ENCODE data around the gene GFER.

DNA sequence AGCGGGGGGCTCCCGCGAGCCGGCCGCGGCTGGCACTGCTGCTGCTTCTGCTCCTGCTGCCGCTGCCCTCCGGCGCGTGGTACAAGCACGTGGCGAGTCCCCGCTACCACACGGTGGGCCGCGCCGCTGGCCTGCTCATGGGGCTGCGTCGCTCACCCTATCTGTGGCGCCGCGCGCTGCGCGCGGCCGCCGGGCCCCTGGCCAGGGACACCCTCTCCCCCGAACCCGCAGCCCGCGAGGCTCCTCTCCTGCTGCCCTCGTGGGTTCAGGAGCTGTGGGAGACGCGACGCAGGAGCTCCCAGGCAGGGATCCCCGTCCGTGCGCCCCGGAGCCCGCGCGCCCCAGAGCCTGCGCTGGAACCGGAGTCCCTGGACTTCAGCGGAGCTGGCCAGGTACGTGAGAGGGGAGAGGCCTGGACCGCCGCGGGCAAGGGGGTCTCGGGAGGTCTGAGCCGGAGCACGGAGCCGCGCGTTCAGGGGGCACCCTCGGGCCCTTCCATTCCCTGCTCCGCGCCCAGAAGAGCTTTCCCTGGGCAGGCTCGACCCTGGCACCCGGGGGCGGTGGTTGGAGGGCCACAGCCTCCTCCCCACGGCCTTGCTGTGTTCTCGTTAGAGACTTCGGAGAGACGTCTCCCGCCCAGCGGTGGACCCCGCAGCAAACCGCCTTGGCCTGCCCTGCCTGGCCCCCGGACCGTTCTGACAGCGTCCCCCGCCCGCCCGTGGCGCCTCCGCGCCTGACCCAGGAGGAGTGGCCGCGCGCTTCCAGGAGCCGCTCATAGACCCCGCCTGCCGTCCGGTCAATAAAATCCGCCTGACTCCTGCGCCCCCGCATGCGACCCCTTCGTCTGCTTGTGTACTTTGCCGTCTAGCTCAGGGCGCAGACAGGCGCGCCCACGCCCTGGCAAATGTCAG lies 36.2 kb downstream of the GFER start:
- TF ChIP-seq, protein P1, sequence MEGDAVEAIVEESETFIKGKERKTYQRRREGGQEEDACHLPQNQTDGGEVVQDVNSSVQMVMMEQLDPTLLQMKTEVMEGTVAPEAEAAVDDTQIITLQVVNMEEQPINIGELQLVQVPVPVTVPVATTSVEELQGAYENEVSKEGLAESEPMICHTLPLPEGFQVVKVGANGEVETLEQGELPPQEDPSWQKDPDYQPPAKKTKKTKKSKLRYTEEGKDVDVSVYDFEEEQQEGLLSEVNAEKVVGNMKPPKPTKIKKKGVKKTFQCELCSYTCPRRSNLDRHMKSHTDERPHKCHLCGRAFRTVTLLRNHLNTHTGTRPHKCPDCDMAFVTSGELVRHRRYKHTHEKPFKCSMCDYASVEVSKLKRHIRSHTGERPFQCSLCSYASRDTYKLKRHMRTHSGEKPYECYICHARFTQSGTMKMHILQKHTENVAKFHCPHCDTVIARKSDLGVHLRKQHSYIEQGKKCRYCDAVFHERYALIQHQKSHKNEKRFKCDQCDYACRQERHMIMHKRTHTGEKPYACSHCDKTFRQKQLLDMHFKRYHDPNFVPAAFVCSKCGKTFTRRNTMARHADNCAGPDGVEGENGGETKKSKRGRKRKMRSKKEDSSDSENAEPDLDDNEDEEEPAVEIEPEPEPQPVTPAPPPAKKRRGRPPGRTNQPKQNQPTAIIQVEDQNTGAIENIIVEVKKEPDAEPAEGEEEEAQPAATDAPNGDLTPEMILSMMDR (optimal IDR thresholded peaks at IDR 0.05 in 1 of 3, IDR thresholded peaks at IDR 0.05 in 1 of 3, conservative IDR thresholded peaks at IDR 0.05 in 1 of 3; ENCODE audit: extremely low read depth in 1 of 3, insufficient read depth in 2 of 3, low read length in 3 of 3) = no peak
- peak; percentile 52 for TF ChIP-seq EZH2 (IDR thresholded peaks at IDR 0.05; ENCODE audit: low read length)

Data from keratinocyte (primary cell).